ENCODE results near the gene CD34.
"Not testable (repeated sequence)": the region's sequence is repeated elsewhere in the genome, so short reads cannot be mapped to it uniquely, and the experiment has no call there.

The CD34 gene

GRCh38 chr1:207897188-207897587 lies 13.7 kb downstream of the CD34 start:
- no peak for FAIRE-seq

- FAIRE-seq, result peak; percentile 73
Observed at GRCh38 chr1:207896547-207896946, 14.4 kb downstream of the CD34 start.

GRCh38 chr1:207894704-207895103 lies 16.2 kb downstream of the CD34 start:
- FAIRE-seq, result no peak

DNA sequence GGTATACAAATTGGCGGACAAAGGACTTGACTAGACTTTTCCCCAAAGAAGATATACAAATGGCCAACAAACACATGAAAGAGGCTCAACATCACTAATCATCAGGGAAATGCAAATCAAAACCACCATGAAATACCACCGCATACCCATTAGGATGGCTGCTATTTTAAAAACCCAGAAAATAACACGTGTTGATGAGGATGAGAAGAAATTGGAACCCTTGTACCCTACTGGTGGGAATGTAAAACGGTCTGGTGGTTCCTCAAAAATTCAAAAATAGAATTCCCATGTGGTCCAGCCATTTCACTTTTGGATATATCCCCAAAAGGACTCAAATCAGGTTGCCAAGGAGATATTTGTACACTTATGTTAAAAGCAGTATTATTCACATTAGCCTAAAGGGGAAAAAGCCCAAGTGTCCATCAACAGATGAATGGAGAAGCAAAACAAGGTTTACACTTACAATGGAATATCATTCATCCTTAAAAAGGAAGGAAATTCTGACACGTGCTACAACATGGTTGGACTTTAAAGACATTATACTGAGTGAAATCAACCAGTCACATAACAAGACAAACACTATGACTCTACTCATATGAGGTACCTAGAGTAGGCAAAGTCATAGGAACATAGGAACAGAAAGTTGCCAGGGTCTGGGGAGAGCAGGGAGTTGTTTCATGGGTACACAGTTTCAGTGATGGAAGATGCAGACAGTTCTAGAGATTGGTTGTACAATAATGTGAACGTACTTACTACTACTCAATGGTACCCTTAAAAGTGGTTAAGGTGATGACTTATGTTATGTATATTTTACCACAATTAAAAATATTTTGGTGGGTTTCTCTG lies 17.0 kb downstream of the CD34 start:
- FAIRE-seq, result no peak

GRCh38 chr1:207892764-207893163 lies 18.2 kb downstream of the CD34 start:
- FAIRE-seq, result no peak

DNA sequence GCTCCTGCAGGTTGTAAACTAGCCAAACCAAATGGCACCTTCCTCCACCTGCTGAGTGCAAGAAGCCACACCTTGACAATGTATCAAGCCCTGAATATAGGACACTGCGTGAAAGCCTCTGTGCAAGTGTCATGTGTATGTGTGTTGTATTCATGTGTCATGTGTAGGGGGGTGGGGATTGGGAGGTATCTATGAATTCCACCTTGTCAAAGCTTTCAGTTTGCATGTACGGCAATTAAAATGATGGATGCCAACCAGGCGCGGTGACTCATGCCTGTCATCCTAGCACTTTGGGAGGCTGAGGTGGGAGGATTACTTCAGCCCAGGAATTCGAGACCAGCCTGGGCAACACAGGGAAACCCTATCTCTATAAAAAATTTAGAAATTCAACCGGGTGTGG lies 19.8 kb downstream of the CD34 start:
- no peak for FAIRE-seq

DNA sequence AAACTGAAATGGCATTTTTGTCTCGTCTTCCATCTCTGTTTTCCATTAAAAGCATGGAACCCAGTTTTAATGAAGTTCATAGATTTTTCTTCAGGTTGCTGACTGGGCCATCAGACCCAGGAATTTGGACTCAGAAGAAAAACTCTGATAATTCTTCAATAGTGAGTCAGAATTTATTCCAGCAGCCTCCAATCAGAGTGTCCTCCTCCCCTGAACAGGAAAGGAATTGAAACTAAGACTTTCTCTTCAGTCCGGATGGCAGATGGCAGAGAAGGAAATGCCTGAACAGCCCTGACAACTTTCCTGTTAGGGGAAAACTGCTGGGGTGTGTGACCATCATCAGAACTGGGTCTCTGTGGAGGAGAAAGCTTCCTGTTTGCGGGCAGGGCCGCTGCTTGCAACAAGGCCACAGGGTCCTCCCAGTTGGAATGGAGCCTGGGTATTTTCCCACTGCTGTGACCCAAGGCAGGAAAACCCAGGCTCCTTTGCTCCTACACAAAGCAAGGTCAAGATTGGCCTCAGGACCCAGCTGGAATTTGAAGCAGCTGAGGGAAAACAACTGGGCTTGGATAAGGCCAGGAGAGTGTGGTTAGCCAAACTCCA lies 20.7 kb downstream of the CD34 start:
- FAIRE-seq, result no peak

GRCh38 chr1:207888652-207889051 lies 22.3 kb downstream of the CD34 start:
- FAIRE-seq, result no peak

DNA sequence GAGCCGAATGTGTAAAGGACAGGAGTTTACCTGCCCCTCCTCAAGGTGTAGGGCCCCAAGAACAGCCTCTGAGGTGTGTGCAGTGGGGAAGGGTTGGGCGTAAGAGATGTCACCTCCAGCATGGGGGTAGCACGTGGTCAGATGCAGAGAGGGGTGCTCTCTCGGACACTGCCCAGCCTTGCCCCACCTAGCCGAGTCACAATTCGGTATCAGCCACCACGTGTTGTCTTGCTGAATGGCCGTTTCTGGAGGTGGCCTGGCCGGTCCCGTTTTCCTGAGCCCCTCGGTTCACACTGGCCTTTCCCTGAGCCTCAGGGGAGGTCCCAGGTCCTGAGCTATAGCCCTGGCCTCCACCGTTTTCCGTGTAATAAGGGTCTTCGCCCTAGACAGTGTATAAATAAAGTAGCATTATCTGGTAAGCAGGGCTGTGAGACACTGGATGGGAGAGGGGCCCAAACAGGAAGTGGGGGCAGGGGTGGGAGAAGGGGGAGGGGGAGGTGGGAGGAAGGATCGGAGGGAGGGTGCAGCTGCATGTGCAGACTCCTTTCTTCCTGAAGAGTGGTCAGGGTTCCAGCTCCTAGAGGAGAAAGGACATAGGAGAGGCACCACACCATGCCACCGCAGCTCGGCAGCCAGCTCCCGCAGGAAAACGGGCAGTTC lies 23.3 kb downstream of the CD34 start:
- FAIRE-seq, result no peak

DNA sequence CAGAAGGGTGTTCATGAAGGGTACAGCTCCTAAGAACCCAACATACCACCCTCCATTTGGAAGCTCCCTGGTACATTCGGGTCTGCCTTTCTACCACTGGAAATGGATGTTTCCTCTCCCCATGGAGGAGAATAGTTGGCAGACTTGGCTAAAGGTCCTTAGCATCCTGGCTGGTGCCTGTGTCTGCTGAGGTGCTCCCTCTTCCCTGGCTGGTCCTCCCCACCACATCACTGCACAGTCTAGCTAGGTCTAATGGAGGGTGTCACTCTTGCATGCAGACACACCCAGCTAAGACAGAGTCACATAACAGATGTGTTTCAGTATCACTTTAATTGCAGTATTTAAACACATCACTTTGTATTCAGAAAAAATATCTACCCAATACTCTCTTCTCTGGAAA lies 24.7 kb downstream of the CD34 start:
- FAIRE-seq, result no peak

DNA sequence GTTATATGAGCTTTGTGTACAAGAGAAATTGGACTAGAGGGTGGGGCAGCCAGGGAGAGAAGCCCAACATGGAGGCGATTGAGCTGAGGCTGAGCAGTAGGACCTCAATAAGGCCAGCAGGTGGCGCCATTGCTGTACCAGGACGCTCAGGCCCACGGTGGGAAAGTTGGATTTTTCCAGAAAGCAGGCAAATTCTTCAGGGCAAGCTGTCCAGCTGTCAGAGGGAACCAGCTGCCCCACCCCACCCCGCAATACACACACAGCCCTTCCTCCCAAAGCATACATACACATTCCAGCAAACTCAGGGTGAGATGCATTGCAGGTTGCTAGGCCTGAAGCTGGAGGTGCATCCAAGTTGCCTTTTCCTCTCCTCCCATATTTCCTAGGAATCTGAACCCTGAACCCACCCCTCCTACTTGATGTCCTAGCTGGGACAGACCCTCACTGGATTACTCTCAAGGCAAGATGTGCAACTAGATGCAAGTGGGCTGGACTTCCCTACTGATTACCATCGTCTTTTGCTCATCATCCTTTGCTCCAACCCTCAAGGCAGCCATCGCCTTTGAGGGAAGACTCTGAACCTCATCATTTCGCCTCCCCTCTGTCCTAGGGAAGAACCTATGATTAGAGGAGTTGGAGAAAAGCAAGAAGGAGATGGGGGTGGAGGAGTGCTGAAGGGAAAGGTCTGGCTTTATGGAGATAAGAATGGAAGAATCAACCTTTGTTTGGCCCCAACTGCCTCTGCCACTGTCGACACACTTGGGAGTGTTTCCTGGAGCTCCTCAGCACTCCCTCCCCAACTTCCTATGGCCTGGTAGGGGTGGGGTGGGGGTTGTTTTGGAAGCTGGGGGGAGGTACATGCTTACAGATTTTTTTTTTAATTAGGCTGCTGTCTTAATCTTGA lies 25.5 kb downstream of the CD34 start:
- peak; percentile 78 for FAIRE-seq

DNA sequence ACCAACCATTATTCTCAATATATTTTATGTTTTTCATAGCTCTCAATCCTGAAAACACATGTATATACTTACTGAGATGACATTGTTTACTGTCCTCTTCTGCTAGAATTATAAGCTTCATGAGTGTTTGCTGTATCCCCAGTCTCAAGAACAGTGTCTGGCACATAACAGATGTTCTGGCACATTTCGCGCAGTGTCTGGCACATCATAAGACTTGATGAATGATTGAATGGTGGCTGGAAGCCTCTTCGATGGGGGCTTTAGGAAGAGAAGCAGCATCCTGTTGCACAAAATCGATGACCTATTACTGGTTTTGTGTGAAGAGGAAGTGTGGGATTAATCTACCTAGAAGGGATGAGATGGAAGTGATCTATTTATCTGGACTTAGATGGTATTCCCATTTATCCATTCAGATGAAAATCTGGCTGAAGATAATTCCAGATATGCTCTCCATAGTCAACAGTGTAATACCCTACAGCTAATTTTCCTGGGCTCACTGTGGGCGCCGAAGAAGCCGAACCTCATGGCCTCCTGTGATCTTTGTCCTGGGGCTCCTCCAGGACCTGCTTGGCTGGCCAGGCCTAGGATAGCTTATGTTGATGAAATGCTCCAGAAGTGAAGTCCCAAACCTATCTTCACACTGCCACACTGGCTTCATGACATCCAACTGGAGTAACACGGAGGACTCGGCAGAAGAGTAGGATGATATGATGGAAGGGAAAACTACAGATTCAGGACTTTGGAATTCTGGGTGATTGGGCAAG lies 26.5 kb downstream of the CD34 start:
- no peak for FAIRE-seq

DNA sequence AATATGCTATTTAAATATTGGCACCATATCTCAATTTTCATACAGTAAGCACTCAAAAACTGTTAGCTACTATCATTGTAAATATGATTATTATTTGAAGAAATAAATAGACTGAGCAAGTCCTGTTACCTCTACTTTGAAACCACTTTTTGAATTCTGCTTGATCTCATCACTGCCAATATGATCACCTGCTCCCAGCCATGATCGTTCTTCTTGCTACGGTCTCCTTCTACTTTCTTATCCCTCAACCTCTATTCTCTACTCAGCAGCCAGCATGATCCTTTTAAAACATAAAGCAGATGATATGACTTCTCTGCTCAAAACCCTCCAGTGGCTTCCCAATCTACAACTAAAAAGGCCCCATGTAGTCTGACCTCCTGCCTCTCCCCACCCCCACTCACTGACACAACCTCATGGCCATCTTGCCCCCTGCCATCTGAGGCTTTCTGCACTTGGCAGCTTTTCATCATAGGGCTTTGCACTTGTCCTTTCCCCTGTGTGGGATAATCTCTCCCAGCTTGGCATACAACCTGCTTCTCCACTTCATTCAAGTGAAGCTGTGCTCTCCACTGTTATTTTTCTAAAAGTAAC lies 27.2 kb downstream of the CD34 start:
- no peak for FAIRE-seq

DNA sequence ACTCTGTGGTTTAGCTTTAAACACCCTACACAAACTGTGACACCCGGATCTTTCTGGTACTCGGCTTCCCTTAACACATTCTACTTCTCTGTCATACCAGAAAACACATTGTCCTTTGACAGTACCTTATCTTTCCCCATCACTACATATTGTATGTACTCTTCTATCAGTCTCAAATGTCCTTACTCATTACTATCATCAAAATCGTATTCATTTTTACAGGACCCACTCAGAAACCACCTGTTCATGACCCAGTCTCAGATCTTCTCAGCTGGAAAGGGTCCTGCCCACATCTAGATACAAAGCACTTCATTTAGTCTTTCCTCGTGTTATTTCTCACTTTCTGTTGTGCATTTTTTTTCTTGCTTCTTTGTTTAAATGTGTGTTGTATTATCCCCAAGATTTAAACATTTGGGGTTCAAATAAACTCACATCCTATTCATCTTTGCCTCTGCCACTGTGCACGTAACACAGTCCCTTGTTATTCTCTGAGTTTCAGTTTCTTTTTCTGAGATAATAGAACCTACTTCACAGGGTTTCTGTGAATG lies 27.7 kb downstream of the CD34 start:
- no peak for FAIRE-seq

DNA sequence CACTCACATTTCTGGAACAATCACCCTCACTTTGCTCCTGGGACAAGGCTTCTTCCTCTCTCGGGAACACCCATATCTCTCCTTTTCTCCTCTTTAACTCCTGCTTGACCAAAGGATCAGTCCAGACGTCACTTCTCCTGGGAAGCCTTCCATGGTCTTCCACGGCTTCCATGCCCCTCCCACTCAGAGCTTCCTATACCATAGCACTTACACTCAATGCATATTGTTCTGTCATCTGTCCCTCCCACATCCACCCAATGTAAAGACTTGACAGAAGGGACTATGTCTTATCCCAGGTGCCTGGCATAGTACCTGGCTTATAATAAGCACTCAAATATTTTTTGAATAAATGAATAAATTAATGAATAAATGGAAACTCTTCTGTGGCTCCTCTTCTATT lies 28.2 kb downstream of the CD34 start:
- FAIRE-seq, result no peak

DNA sequence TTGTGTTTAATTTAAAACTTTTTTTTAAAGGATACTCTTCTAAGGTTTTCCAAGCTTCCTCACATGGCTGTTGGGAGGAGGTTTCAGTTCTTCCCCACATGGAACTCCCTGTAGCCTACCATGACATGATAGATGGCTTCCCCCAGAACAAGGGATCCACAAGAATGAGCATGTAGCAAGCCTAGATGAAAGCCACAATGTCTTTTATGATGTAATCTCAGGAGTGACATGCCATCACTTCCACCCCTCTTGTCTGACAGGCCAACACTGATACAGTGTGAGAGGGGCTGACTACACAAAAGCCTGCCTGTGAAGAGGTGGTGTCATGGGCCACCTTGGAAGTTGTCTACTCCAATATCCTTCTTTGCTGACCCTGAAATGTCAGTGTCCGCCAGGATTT lies 32.0 kb downstream of the CD34 start:
- FAIRE-seq, result no peak

DNA sequence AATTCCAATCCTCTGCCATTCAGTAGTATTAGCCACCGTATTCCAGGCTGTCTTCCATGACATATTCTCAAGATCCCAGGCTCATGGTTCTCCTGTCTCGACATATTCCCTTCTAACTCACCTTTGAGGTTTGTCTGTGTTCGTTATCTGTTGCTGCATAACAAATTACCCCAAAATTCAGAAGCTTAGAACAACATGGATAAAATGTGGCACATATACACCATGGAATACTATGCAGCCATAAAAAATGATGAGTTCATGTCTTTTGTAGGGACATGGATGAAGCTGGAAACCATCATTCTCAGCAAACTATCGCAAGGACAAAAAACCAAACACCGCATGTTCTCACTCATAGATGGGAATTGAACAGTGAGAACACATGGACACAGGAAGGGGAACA lies 33.0 kb downstream of the CD34 start:
- not testable (repeated sequence) for FAIRE-seq

GRCh38 chr1:207876131-207876530 lies 34.8 kb downstream of the CD34 start:
- no peak for FAIRE-seq

DNA sequence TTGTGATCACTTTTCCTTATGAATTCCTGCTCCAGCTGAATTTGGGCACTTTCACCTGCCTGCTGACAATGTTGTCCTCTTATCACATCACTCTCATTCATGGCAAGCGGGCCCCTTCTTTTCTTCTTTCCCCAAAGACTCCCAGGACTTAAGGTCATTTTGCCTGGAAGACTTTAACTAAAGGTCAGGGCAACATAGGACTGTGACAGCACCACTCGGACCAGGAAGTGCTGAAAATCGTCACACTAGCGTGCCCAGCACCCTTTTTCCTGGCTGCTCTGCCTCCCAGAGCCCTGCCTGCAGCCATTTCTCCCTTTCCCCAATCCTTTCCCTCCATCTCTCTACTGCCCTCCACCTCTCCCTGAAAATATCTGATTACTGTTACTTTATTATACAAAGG lies 35.4 kb downstream of the CD34 start:
- FAIRE-seq, result no peak

- FAIRE-seq, result no peak
Observed at GRCh38 chr1:207873055-207873890, 37.7 kb downstream of the CD34 start.

DNA sequence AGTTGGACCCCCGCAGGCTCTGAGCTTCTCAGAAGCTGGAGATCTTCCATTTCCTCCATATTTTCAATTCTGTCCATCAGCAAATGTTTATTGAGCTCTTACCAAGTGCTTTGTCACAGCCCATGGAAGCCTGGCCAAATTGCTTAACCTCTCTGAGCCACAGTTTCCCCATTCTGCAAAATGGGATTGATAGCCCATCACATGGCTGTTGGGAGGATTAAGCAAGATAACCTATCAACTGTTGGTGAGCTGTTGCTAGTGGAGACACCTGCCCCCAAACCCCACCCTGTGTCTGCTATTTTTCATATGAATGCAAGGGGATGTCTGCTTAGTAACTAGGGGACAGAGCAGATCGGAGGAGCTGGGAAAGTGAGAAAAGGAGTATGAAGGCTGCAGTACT lies 38.3 kb downstream of the CD34 start:
- no peak for FAIRE-seq

All from TTC549 (cell line).